Measurements from ENCODE around the gene JAG2. TPM values are rescaled to one million over a fixed set of nuclear protein-coding genes. Genes with fewer than 3 reads are reported as not detected.

Gene JAG2
- total RNA-seq, 1 donor from 2014 or later: 7.5 TPM

DNA sequence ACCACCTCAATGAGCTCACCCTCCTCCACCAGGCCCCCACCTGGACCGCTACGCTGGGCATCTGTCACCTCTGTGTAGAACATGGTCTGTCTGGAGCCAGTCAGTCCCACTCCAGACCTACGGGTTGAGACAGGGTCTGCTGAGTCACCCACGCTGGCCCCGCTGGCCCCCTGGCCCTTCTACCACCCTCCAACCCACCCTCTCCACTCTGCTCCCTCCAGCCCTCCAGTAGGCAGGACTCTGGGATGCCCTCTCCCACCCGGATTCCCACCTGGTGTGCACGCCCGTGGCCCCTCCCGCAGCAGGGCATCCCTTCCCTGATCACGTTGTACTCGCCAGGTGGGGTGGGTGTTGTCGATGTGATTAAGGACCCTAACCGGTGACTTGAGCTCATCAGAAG is 4.6 kb upstream of the JAG2 start:
- TF ChIP-seq, protein P1, sequence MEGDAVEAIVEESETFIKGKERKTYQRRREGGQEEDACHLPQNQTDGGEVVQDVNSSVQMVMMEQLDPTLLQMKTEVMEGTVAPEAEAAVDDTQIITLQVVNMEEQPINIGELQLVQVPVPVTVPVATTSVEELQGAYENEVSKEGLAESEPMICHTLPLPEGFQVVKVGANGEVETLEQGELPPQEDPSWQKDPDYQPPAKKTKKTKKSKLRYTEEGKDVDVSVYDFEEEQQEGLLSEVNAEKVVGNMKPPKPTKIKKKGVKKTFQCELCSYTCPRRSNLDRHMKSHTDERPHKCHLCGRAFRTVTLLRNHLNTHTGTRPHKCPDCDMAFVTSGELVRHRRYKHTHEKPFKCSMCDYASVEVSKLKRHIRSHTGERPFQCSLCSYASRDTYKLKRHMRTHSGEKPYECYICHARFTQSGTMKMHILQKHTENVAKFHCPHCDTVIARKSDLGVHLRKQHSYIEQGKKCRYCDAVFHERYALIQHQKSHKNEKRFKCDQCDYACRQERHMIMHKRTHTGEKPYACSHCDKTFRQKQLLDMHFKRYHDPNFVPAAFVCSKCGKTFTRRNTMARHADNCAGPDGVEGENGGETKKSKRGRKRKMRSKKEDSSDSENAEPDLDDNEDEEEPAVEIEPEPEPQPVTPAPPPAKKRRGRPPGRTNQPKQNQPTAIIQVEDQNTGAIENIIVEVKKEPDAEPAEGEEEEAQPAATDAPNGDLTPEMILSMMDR (IDR thresholded peaks at IDR 0.05): no peak
- Mint-ChIP-seq H3K9me3 (ENCODE audit: unreplicated experiment) (no peaks in the 10 kb centered on the region), H3K4me1 (ENCODE audit: unreplicated experiment) (peaks cover 13% of the 10 kb centered on the region), H3K4me3 (ENCODE audit: unreplicated experiment) (no peak overlapping the region), H3K27me3 (ENCODE audit: unreplicated experiment) (peaks cover 11% of the 10 kb centered on the region), H3K27ac (ENCODE audit: unreplicated experiment) (no peak overlapping the region), H3K36me3 (ENCODE audit: unreplicated experiment) (no peaks in the 10 kb centered on the region)
- DNase-seq (ENCODE audit: extremely low spot score, unreplicated experiment): no peak

DNA sequence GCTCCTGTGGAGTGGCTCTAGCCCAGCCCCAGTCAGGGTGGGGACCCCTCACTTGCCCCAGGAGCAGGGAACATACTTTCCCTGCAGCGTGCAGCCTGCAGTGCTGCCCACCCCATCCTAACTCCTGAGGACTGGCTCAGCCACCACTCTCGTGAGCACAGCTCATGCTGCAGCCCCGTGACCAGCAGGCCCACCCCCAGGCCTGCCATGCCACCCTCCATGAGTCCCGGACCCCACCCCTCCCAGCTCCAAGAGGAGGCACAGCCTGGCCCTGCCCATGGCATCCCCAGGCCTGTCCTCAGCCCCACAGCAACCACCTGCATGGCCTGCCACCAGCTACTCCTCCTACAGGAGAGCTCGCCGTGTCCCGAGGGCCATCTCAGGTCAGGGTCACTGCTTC is 3.9 kb upstream of the JAG2 start:
- Mint-ChIP-seq H3K27ac (ENCODE audit: unreplicated experiment) (no peak overlapping the region), H3K9me3 (ENCODE audit: unreplicated experiment) (no peaks in the 10 kb centered on the region), H3K4me1 (ENCODE audit: unreplicated experiment) (peaks cover 13% of the 10 kb centered on the region), H3K4me3 (ENCODE audit: unreplicated experiment) (no peak overlapping the region), H3K36me3 (ENCODE audit: unreplicated experiment) (no peaks in the 10 kb centered on the region), H3K27me3 (ENCODE audit: unreplicated experiment) (peaks cover 11% of the 10 kb centered on the region)
- TF ChIP-seq, protein P1 (IDR thresholded peaks at IDR 0.05): no peak
- DNase-seq (ENCODE audit: extremely low spot score, unreplicated experiment): no peak

DNA sequence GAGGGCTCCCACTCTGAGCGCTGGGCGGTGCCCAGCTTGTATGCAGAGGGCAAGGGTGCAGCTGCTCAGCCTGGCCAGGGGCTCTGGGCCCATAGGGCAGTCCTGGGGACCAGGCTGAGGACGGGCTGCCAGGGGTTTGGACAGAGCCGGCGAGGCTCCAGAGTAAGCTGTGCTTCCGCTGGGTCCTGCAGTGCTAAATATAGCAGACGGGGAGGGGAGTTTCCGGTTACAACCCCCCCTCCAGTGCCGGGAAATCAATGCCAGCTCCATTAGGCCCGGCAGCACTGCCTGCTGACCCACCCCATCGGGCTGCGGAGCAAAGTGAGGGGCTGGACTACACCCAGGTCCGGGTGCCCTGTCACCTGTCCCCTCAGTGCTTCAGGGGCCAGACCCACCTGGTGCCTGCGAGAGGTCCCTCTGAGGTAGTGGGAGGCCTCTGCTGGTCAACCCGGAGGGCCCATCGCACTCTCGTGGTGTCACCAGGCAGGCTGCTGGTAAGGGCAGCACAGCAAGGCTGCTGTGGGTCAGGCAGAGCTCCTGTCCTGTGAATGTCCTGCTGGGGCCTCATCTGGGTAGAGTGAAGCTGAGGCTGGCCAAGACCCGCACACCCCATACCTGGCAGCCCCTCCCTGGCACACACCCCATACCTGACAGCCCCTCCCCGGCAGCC is 2.6 kb upstream of the JAG2 start:
- no peaks in the 10 kb centered on the region for H3K9me3 Mint-ChIP-seq (ENCODE audit: unreplicated experiment)
- TF ChIP-seq, protein P1 (IDR thresholded peaks at IDR 0.05): no peak
- no peak overlapping the region for H3K4me3 Mint-ChIP-seq (ENCODE audit: unreplicated experiment)
- H3K4me1 Mint-ChIP-seq (ENCODE audit: unreplicated experiment): peaks cover 15% of the 10 kb centered on the region
- no peak overlapping the region for H3K27ac Mint-ChIP-seq (ENCODE audit: unreplicated experiment)
- no peaks in the 10 kb centered on the region for H3K36me3 Mint-ChIP-seq (ENCODE audit: unreplicated experiment)
- DNase-seq (ENCODE audit: extremely low spot score, unreplicated experiment): no peak
- H3K27me3 Mint-ChIP-seq (ENCODE audit: unreplicated experiment): peaks cover 13% of the 10 kb centered on the region

DNA sequence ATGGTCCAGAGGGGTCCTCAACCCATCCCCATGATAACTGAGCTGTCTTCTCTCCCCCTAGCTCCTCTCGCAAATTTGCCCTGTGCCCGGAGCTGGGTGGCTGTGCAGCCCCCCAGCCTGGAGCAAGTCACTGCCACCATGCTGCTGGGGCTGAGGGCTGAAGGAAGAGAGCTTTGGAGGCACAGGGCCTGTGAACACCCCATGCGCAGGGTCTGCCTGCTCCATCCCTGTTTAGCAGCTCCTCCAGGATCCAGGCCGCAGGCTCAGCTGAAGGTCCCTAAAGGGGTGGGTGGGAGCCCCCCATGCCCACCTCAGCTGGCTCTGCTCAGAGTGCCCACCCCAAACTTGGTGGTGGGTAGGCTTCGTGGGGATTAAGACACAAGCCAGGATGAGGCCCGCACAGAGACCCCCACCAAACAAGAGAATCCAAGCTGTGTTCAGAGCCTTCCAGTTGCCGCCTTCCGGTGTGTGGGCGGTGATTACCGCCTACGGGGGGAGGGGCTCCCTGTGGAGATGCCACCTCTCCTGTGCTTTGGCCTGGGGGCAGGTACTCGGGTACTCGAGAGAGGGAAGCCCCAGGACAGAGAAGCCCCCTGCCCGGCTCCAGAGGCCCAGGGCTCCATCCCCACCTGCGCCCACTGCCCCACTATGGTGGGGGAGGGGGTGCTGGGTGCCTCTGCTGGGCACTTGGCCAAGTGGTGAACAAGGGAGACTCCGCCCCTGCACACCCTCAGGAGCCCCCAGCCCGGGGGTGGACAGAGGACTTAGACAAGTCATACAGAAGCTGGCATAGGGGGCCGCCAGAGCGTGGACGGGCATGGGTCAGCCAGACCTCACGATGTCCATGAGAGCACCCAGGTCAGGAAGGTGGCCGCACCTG is 1.4 kb upstream of the JAG2 start:
- DNase-seq (ENCODE audit: extremely low spot score, unreplicated experiment): no peak
- Mint-ChIP-seq H3K9me3 (ENCODE audit: unreplicated experiment) (no peaks in the 10 kb centered on the region), H3K36me3 (ENCODE audit: unreplicated experiment) (no peaks in the 10 kb centered on the region), H3K27ac (ENCODE audit: unreplicated experiment) (no peak overlapping the region), H3K27me3 (ENCODE audit: unreplicated experiment) (peaks cover 13% of the 10 kb centered on the region), H3K4me1 (ENCODE audit: unreplicated experiment) (peaks cover 15% of the 10 kb centered on the region), H3K4me3 (ENCODE audit: unreplicated experiment) (peak overlapping the region; percentile 63)
- TF ChIP-seq, protein P1 (IDR thresholded peaks at IDR 0.05): no peak

DNA sequence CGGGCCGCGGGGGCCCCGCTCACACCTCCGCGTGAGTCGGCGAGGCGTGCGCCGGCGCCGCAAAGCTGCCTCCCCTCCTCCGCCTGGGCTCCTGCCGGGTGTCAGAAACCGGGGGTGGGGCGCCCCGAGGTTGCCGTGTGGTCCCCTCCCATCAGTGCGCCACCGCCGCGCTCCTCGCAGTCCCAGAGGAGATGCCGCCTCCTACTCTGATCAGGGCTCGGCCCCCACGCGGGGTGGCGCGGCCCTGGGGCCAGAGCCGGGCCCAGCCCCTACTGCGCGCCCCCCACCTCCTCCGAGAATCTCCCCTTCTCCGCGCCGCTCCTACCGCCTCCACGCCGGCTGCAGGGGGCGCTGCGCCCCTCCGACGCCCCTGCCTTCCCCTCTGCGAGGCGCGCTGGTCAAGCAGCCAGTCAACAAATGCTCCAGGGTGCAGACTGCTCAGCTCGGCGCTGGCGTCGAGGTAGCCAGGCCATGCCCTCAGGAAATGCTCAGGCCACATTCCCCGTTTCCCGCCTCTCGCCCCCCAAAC is 467 bp upstream of the JAG2 start:
- TF ChIP-seq, protein P1 (IDR thresholded peaks at IDR 0.05): peak; percentile 55
- Mint-ChIP-seq H3K27me3 (ENCODE audit: unreplicated experiment) (peaks cover 13% of the 10 kb centered on the region), H3K9me3 (ENCODE audit: unreplicated experiment) (no peaks in the 10 kb centered on the region), H3K4me1 (ENCODE audit: unreplicated experiment) (peaks cover 15% of the 10 kb centered on the region), H3K36me3 (ENCODE audit: unreplicated experiment) (no peaks in the 10 kb centered on the region), H3K27ac (ENCODE audit: unreplicated experiment) (no peak overlapping the region), H3K4me3 (ENCODE audit: unreplicated experiment) (peak overlapping the region; percentile 61)
- DNase-seq (ENCODE audit: extremely low spot score, unreplicated experiment): no peak

Data from osteocyte (in vitro differentiated cells).